Activated T-helper 1 cell treated with Interleukin-2 at 50 U/mL for 16 hours (primary cell): ENCODE data around the gene TSPAN18.

Experiments
- DNase-seq: peaks from one replicate; pipeline ENCODE4 v3.0.0-alpha.2; 2020; ENCODE audit warnings: low read depth

TSPAN18 gene

DNA sequence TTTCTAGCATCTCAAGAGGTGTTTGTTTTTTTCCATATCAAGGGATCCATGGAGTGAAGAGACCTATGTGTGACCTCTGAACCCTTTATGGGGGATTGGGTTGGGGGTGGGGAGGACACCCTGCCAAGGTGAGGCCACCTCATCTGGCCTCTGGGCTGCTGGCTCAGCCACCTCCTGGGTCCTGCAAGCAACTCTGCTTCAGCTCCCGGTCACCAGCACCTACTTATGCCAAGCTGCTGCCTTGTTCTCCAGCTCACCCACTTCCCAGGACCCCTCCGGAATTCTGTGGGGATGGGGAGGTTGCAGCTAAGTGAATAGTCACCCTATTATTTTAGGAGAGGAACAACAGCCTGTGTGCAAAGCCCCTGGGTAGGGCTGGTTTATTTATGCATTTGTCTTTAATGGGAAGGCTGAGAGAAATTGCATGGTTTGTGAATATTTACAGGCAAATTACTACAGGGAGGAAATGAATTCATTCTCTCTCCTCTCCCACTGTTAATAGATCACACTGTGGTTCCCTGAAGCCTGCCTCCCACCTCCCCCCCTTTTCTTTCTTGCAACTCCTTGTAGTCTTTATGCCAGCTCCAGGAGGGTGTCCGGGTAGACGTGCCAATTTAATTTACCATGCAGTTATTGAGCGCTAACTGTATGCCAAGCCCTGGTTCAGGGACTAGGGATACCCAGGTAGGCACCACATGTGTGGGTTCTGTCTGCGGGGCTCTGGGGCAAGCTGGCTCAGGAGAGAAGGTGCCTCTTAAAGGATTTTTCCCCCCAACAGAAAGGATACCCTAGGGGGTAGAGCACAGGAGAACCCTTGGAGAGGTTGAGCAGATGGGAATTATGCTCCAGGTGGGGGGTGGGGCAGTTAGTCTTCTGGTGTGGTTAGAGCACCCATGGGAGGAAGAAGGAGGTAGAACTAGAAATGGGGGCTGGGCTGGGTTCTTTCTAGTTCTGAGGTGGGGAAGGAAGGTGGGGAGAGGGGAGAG, 50.7 kb downstream of the TSPAN18 start:
- no peak for DNase-seq

DNA sequence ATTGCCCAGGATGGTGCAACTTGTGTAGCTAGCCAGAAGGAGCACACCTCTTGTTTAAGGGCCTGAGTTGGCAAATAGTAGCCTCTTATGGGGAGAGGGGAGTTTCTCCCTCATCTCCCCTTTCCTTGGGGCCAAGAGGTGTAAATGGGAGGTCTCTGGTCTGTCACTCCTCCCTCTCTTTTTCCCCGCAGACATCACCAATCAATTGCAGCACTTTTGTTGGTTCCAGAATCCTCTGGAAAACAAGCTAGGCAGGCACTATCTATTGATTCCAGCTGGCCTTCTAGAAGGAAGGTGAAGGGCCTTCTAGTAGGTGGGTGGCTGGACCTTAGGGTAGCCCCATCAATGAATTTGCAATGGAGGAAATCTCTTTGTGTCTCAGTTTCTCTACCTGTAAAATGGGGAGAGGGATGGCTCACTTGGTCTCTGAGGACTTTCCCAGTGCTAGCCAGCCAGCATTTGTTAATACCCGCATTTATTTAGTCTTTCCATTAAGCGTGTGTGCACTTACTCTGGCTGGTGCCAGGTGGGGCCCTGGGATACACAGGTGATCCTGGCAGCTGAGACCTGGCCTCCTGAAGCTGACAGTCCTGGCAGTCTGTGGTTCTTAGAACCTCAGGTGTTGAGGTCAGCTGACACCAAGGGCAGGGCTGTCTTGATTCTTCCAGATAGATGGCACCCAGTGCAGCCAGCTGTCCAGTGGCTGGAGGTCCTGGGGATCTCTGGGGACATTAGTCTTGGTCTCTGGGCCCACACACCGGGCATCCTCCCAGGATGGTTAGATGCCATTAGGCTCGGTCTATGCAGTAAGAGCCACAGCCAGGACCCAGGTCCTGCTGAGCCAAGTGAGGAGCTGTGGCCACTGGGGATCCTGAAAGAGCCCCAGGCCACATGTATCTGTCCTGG, 51.7 kb downstream of the TSPAN18 start:
- DNase-seq: no peak

DNA sequence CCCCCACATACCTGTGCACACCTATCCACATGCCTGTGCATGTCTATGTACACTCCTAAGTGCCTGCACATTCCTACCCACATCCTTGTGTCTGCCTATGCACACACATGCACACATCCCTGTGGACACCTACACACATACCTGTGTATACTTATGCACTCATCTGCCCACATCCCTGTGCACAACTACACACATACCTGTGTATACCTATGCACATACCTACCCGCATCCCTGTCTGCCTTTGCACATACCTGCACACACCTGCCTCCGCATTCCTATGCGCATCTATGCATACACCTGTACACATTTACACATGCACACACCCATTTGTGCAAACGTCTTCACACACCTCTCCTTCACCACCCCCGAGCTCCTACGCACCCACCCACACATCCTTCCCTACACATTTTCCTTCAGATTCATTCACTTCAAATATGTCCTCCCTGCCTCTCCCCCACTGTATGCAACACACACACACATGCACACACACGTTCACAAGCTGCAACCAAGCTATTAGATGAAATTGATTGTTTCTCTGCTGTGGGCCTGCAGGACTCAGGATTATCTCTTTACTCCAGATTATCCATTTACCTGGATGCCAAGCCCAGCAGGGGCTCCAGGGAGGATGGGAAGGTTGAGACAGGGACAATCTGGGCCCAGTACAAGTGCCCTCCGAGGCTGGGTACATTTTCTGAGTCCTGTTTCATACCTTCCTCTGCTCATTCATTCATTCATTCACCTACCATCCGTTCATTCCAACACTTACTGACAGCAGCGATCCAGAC, 53.2 kb downstream of the TSPAN18 start:
- no peak for DNase-seq

DNA sequence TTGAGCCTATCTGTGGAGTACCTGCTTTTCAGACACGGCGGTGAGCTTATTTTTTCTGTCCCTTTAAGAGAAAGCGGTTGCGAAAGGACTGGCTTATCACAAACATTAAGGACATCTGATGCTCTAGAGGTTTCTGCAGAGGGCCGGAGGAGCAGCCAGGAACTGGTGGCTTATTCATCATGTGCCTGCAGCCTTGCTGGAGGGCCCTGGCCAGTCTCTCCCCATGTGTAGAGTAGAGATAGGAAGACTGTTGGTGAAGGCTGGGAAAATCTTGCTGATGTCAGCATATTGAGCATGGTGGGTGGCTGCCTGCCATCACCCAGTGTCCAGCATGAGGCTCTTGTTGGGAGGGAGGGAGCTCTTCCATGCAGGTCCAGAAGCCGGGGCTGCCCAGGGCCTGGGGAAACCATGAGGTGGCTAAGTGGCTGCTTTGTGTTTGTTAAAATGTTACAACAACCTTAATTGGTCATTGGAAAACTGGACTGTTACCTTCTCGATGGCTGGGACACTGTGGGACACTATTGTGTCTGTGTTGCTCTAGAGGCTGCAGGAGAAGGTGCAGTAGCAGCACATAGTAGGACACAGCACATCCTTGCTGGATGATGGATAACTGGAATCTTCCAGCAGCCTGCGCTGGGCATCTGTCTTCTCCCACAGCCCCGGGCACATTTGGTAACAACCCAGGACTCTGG, 54.3 kb downstream of the TSPAN18 start:
- DNase-seq: no peak

DNA sequence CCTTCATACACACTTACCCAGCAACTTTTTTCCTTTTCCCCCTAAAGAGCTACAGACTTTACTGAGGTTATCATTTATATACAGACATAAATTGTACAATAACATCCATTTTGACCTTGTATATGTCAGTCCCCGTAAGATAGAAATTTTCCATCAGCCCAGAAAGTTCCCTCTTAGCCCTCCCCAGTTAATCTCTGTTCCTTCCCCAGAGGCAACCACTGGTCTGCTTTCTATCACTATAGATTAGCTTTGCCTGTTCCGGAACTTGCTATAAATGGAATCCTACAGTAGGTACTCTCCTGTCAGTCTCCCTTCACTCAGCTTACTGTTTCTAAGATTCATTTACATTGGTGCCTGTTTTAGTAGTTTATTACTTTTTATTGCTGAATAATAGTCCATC, 54.9 kb downstream of the TSPAN18 start:
- no peak for DNase-seq

DNA sequence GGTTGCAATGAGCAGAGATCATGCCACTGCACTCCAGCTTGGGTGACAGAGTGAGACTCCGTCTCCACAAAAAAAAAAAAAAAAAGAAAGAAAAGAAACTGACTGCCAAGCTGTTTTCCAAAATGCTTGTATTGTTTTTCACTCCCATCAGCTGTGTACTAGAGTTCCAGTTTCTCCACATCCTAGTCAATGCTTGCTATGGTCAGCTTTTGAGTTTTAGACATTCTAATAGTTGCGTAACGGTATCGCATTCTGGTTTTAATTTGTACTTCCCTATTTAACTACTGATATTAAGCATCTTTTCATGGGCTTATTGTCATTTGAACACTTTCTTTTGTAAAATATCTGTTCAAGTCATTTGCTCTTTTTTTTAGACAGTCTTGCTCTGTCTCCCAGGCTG, 55.7 kb downstream of the TSPAN18 start:
- DNase-seq: no peak

DNA sequence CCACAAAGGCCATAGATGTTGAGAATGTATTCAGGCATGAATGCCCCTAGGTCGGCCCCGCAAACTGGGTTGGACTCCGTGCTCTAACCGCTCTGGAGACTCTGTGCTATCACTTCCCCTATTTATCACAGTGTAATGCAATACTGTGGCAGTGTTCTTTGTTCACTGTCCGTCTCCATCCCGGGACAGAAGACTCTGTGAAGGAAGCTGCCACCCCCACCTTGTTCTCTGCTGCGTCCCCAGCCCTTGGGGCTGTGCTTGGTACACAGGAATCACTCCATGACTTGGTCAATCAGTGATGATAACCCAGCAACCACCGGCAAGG, 57.6 kb downstream of the TSPAN18 start:
- no peak for DNase-seq

DNA sequence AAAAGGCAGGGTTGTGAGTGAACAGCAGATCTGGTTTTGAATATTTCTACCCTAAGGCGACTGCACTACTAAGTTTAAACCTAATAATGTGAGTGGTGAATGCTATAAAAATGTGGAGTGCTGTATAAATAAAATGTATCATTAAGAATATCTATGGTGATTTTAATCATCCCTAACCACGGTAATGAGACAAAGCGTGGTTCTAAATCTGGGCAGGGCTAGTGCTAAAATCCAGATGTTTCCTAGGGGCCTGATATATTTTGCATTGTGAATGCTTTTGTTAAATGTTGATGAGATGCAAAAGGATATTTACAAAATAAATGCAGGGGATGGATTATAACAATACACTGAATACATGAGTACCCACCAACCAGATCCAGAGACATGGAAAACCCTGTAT, 58.1 kb downstream of the TSPAN18 start:
- DNase-seq: no peak

DNA sequence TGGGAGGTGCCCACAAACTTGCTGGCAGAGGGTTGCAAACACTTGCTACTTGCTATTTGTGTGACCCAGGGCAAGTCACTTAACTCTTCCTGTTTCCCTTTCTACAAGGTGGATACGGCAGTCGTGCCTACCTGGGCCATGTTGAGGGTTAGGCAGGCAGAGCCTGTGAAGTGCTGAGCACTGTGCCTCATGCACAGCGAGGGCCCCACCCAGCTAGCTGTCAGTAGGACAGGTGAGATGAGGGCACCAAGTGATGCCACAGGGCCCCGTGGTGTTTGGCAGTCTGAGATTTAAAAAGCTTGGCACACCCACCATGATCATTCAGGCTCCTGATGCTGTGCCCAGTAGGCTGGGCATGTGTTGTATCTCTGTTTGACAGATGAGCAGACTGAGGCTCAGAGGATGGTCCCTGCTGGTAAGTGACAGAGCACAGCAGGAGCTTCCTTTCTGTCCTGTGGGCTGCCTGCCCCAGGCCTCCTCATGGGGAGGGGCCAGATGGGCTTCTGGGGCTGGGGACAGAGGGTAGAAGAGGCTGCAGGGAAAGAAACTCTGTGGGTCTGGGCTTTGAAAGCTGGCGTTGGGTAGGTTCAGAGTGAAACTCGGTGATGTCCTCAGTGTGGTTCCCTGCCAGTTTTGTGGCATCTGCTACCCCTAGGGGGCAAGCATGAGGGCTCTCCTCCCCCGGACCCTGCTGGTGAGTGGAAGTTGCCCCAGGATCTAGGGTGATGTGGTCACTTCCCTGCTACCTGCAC, 59.3 kb downstream of the TSPAN18 start:
- DNase-seq: no peak

DNA sequence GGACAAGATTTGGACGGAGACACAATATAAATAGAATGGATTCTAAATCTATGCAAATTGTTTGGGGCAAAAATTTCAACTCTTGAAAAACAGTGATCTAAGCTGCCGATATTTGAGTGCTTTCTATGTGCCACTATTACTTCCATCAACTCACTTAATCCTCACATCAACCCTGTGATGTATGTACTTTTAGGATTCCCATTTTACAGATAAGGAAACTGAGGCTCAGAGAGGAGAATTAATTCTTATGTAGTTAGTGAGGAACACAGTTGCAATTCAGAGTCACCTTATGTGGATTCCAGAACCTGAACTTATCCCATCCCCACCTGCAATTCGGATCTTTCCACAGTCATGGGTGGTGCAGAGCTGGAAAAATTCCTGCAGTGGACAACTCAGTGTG, 60.3 kb downstream of the TSPAN18 start:
- no peak for DNase-seq

DNA sequence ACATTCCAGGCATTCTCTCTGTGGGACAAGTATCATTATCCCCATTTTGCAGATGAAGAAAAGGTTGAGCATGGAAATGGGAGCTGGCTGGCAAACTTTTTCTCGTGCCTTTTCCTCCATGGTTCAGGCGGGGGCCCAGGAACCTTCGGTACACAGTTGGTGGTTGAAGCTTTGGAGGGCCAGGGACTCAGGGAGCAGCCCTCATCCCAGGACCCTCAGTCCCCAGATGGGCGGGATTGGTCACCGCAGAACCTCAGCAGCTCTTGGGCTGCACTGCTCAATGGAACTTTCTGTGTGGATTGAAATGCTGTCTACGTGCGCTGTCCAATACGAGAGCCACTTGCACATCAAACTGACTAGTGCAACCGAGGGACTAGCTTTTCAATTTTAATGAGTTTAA, 61.2 kb downstream of the TSPAN18 start:
- no peak for DNase-seq

DNA sequence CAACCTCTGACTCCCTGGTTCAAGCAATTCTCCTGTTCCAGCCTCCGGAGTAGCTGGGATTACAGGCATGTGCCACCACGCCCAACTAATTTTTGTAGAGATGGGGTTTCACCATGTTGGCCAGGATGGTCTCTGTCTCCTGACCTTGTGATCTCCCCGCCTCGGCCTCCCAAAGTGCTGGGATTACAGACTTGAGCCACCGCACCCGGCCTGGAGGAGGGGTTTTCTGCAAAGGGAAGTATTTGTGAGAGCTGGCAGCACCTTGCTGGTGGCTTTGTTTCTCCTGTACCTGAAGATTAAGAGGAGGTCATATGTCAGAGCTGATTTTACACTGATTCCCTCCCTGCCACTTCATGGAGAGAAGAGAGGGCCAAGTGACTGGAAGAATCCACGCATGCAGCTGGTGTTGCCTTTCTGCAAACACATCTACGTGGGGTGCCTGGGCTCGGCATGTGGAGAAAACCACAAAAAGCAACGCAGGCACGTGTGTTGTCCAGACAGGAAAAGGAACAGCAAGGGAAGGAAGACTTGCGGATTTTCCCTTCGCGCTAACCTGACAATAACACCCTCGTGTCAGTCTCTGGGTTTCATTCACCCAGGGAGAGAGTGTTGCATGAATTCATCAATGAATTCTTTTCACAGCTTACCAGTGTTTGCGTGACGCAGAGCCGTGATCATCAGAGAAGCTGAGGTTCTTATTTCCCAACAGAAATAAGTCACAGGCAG, 61.9 kb downstream of the TSPAN18 start:
- DNase-seq: no peak

DNA sequence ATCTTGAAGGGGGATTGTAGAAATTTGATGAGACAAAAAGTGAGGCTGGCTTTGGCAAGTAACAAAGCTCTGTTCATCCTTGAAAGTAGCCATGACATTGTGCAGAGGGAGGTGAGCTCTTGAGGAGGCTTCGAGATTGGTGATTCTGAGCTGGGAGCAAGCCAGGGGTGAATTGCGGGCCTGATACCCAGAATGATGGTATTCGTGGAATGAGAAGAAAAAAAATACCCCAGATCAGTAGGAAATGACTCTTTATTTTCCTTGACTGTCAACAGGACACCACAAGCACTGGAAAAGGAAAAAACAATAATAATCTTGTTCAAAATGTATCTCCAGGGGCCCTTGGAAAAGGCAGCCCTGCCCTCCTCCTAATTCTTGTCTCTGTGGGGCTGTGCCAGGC, 62.7 kb downstream of the TSPAN18 start:
- no peak for DNase-seq

DNA sequence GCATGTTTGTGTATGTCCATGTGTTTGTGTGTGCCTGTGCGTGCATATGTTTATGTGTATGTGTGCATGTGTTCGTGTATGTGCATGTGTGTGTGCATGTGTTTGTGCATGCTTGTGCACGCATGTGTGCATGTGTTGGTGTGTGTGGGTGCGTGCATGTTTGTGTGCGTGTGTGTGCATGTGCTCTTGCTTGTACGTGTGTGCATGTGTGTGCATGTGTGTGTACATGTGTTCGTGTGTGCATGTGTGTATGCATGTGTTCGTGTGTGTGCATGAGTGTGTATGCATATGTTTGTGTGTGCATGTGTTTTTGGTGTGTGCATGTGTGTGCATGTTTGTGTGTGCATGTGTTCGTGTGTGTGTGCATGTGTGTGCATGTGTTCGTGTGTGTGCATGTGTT, 63.4 kb downstream of the TSPAN18 start:
- DNase-seq: no peak

DNA sequence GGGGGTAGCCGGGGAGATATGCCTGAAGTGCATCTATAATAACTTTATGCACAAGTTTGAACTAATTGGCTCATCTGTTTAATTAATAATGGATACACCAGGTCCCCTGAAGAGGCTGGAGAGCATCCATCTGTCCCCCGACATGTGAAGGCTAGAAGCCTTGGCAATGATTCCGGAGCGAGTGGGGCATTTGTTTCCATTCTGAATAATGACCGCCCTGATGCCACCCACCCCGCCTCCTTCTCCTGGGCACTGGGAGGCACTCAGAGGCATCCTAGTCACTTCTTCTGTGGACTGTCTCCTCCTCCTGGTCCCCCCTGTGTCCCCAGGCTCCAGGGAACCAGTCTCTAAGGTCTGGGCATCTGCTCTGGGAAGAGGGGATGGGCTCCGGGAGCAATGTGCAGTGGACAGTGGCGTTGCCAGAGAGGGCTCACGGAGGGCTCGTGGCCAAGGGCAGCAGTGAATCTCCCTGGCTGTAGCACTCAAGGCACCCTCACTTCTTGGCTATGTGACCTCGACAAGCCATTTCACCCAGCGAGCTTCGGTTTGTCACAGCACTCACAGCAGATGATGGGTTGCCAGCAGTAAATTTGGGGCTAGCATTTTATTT, 64.7 kb downstream of the TSPAN18 start:
- DNase-seq: no peak

DNA sequence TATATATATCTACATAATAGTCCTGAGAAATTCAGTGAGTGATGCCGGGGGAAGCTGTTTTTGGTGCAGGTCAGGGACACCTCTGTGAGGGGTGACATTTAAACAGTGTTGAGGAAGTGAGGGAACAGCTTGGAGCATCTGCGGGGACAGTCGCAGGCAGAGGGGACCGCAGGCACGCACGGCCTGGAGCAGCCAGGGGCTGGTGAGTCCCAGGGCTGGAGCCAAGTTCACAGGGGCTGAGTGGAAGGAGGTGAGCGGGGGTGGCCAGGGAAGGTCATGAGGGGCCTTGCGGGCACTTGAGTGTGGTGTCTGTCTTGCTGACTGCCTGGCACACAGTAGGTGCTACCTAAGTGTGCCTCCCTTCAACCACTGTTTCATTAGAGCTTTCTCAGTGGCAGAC, 65.4 kb downstream of the TSPAN18 start:
- no peak for DNase-seq

DNA sequence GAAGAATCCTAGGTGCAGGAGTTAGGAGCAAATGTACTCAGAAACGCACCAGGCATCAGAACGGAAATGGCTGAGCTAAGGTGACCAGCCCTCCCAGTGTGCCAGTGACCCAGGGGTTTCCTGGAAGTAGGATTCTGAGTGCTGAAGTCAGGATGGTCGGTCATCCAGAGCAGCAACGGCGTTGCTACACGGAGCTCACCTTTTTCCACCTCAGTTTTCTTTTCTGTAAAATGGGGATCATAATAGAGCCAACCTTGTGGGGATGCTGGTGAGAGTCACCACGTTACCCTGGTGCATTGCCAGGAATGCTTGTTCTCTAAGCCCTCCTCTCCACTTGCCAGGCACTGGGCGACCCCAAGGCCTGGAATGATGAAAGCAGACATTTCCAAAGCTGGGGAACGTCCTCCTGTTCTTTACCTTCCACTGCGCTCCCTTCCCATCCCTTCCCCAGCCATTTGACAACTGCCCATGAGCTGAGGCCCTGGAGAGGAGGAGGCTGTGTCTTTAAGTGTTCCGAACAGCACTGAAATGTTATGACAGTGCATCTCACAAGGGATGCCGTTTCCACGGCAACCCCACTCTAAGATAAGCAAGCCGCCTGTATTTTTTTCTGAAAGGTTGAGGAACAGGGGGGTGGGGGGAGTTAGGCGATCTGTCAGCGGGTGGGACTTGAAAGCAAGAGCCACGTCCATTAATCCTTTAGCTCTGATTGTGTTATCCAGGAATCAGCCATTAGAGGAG, 66.8 kb downstream of the TSPAN18 start:
- DNase-seq: no peak

DNA sequence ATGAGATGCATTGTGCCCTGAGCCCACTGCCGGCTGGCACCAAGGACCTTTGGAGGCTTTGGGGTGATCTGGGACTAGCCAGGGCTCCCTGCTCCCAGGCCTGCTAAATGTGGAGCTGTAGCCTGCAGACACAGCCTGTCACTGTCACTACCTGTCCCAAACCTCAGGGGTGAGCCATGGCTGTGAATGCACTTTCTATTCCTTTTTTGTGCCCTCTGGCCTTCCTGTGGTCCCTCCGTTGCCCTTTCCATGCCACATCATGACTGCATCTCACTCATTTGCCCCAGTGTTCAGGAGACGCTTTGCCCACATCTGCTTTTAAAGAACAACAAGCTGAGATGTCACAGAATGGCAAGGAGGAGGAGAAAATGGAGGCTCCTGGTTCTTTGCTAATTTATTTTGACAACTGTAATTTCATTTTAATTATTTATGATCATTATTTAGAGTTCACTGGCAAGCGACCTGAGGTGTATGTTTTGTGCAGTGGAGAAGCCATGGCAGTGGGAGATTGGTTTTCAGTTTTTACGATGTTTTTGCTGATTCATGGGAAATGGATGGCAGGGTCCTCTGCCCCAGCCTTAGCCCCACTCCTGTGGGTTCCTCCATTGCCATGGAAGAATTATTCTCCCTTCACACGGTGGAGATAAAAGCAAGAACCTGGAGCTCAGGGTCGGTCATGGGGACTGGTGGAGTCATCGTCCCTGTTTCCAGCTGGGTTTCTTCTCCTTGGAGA, 69.2 kb downstream of the TSPAN18 start:
- DNase-seq: no peak
